Body of pancreas (tissue), 4 donors: Measurements from ENCODE around the gene ZNF454. TPM values are rescaled to one million over a fixed set of nuclear protein-coding genes. Genes with fewer than 3 reads are reported as not detected.

ENCODE experiments used
- ATAC-seq: fragments of 150-250 bp; one replicate; pipeline ENCODE4 v1.9.1; 2016
- DNase-seq, 4 donors: peaks; one replicate each; pipeline ENCODE4 v3.0.0-alpha.2; 2019
- H3K27ac ChIP-seq, 4 donors: fragments of 200-600 bp; sonication (generic); 1 replicate in 3 of 4; 2 replicates in 1 of 4; pipeline versions ENCODE4 v1.5.1 to v1.6.1; 2016 to 2019; ENCODE audit warnings: mild to moderate bottlenecking in 1 of 4, mixed read lengths in 1 of 4, moderate library complexity in 1 of 4
- H3K27me3 ChIP-seq, 2 donors: fragments of 200-600 bp; sonication (generic); one replicate each; pipeline ENCODE4 v1.6.0; 2016; ENCODE audit warnings: mild to moderate bottlenecking in 1 of 2
- H3K36me3 ChIP-seq, 2 donors: fragments of 200-600 bp; sonication (generic); replicated peaks in 1 of 2; 2 replicates each; pipeline ENCODE4 v1.5.1; 2016; ENCODE audit warnings: low read depth in 2 of 2; ENCODE audit not compliant: insufficient read depth in 1 of 2
- H3K4me1 ChIP-seq: fragments of 200-600 bp; sonication (generic); one replicate; pipeline ENCODE4 v1.6.0; 2016
- H3K4me3 ChIP-seq, 2 donors: fragments of 200-600 bp; sonication (generic); 1 replicate in 1 of 2; 2 replicates in 1 of 2; pipeline ENCODE4 v1.5.1; 2016 to 2019
- H3K9me3 ChIP-seq, 3 donors: fragments of 200-600 bp; sonication (generic); 1 replicate in 2 of 3; 2 replicates in 1 of 3; pipeline ENCODE4 v1.5.1; 2016
- POLR2A ChIP-seq, 3 donors: fragments of 450-650 bp; IDR thresholded peaks; one replicate each; pipeline ENCODE4 v1.6.1; 2016; ENCODE audit warnings: antibody characterized with exemption in 3 of 3, mild to moderate bottlenecking in 2 of 3
- WGBS, 2 donors: methylation state at CpG; one replicate each; pipeline ENCODE4 v1.1.5; 2017; 5-methylcytosine and 5-hydroxymethylcytosine counted together
- intact Hi-C: fragments of 100-400 bp; cut with DNase I; formaldehyde crosslinking; loops from one replicate; pipeline ENCODE4 v1.15.1; 2023
- total RNA-seq, 2 donors: library from RNA; depleted of rRNA; stranded (reverse); fragments of >200 nt; gene quantifications; one replicate each; pipeline ENCODE4 v1.1.0, GENCODE V29; 2016
- TF ChIP-seq, protein P1 (sequence below), 7 experiments: fragments of 450-650 bp in 4 of 7; fragments of 200-600 bp in 3 of 7; sonication (generic) in 3 of 7; IDR thresholded peaks; one replicate each; pipeline ENCODE4 v1.5.1; 2016 to 2019; ENCODE audit warnings: antibody characterized with exemption in 7 of 7

Gene ZNF454
- total RNA-seq, 2 donors from 2014 or later: 4.2 to 8.2 TPM

DNA sequence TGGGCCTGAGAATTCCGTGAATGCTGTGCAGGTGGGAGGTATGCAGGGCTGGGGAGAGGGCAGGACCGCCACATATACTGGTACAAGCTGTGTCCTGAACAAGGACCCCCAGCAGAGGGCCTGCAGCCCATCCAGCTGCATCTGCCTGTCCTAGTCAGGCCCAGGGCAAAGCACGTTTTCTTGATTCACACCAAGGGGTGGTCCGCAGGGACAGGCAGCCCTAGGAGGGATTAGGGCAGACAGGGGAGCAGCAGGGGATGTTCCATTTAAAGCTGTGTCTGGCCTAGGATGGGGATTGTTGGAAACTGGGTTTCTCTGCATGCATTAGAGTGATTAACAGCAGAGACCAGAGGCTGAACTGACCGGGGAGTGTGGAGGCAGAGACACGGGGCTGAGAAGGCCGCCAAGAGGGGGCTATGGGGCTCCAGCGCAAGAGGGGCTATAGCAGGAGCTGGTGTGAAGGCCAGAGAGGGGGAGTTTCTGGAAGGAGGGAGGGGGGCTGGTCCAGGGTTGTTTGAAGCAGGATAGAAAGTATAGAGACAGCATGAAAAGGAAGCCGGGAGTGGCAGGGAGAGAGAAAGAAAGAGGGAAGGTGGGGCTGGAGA, 51.4 kb downstream of the ZNF454 start:
- no peaks in the 10 kb centered on the region for H3K36me3 ChIP-seq
- no peak overlapping the region for H3K27ac ChIP-seq
- intact Hi-C loops: no loop called here
- H3K9me3 ChIP-seq: peaks cover 0 to 15% (median 0%) of the 10 kb centered on the region in 3 donors
- H3K4me3 ChIP-seq: no peak overlapping the region
- no peaks in the 10 kb centered on the region for H3K27me3 ChIP-seq
- TF ChIP-seq, protein P1, sequence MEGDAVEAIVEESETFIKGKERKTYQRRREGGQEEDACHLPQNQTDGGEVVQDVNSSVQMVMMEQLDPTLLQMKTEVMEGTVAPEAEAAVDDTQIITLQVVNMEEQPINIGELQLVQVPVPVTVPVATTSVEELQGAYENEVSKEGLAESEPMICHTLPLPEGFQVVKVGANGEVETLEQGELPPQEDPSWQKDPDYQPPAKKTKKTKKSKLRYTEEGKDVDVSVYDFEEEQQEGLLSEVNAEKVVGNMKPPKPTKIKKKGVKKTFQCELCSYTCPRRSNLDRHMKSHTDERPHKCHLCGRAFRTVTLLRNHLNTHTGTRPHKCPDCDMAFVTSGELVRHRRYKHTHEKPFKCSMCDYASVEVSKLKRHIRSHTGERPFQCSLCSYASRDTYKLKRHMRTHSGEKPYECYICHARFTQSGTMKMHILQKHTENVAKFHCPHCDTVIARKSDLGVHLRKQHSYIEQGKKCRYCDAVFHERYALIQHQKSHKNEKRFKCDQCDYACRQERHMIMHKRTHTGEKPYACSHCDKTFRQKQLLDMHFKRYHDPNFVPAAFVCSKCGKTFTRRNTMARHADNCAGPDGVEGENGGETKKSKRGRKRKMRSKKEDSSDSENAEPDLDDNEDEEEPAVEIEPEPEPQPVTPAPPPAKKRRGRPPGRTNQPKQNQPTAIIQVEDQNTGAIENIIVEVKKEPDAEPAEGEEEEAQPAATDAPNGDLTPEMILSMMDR (IDR thresholded peaks at IDR 0.05): no peak
- TF ChIP-seq POLR2A (IDR thresholded peaks at IDR 0.05): no peak
- DNase-seq: no peak
- H3K4me1 ChIP-seq: no peaks in the 10 kb centered on the region
- WGBS, 2 donors: 46 to 61% methylated on average over 8 to 9 of the region's 9 CpGs
- ATAC-seq: no peak

DNA sequence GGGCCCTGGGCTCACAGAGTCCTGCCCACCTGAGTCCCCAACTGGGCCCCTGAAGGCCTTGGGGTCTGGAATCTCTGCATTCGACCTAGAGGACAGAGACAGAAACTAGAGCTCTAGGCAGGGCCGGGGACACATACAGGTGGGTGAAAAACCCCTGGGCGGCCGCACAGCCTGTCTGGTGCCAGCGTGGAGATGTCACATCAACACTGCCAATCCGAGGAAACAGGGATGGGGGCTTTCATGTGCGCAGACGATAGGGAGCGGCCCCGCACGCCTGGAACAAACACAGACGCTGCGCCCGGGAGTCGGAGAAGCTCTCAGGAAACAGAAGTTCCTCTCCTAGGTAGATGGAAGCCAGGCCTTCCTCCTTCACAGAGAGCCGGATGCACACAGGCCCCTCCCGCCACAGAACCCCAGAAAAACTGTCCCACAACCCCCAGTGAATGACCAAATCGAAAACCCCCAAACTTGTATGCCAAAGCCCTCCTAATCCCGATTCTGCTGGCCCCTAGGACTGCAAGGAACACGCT, 52.3 kb downstream of the ZNF454 start:
- Histone ChIP-seq H3K4me1 (no peaks in the 10 kb centered on the region), H3K36me3 (no peaks in the 10 kb centered on the region), H3K27ac (no peak overlapping the region), H3K9me3 (peaks cover 0 to 12% (median 0%) of the 10 kb centered on the region in 3 donors), H3K27me3 (no peaks in the 10 kb centered on the region), H3K4me3 (no peak overlapping the region)
- DNase-seq (no peak), ATAC-seq (no peak)
- 43 to 53% methylated on average over 12 to 20 of the region's 20 CpGs for WGBS, 2 donors
- TF ChIP-seq POLR2A (IDR thresholded peaks at IDR 0.05): no peak
- TF ChIP-seq, protein P1 (IDR thresholded peaks at IDR 0.05): no peak
- intact Hi-C loops: no loop called here

DNA sequence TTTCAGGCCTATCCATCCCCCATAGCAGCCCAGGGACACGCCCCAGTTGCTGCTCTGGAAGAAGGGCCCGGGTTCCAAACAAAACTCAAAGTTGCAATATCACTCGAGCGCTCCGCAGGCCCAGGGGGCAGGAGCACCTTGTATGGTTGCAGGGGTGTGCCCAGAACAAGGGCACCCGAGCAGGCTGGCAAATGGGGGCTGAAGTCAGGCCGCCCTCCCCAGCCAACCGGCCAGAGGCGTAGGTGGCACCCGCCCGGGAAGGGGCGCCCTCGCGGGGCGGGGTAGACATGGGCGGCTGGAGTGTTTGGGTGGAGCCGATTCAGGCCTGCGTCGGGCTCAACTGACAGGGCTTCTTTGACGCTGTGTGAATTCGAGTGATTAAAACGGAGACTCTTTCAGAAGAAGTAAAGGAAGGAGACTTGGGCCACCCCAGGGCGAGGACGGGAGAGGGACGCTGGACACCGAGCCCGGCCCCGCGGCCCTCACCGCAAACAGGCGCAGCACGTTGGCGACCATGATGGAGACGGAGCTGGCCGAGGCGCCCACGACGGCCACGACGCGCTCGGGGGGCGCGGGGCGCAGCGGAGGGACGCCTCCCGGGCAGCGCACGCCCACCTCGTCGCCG, 53.1 kb downstream of the ZNF454 start:
- intact Hi-C loops: no loop called here
- H3K9me3 ChIP-seq: peaks cover 0 to 6% (median 0%) of the 10 kb centered on the region in 3 donors
- H3K4me1 ChIP-seq: no peaks in the 10 kb centered on the region
- no peak overlapping the region for H3K27ac ChIP-seq
- H3K27me3 ChIP-seq: no peaks in the 10 kb centered on the region
- WGBS, 2 donors: 18 to 26% methylated on average over 20 to 51 of the region's 53 CpGs
- TF ChIP-seq, protein P1 (IDR thresholded peaks at IDR 0.05): no peak
- no peak for TF ChIP-seq POLR2A (IDR thresholded peaks at IDR 0.05)
- no peak for DNase-seq
- no peak overlapping the region for H3K4me3 ChIP-seq
- no peak for ATAC-seq
- no peaks in the 10 kb centered on the region for H3K36me3 ChIP-seq

DNA sequence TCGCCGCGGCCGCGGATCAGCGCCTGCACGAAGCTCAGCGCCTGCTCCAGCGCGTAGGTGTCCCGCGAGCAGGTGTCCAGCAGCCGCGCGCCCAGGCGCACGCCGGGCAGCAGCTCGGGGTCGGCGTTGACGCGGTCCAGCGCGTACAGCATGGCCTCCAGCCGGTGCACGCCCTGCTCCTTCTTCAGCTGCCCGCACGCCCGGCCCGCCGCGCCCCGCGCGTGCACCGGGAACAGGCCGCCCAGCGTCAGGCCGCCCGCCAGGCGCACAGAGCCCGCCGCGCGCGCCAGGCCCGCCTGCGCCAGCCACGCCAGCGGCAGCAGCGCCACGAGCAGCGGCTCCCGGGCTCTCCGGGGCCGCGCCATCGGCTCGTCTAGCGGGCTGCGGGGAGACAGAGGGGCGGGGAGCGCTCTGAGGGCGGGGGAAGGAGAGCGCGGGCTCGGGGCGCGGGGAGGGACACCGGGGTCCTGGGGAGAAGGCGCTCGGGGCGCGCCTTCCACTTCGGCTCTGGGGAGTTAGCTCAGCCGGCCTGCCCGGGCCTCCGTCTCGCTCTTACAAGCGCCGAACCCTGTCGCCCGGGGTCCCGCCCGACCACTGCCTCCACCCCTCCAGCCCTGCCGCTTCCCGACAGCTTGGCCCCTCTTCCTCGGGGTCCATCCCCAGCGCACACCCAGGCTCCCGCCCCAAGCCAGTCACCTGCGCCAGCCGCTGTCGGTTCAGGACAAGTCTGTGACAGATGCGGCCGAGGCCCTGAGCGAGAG, 53.8 kb downstream of the ZNF454 start, which contains the start of gene GRM6:
TSS of gene GRM6 (minus strand) at position 741 of the 761 bp plus-strand sequence. CDS start at position 365, 376 bp downstream.
- TF ChIP-seq POLR2A (IDR thresholded peaks at IDR 0.05): no peak
- TF ChIP-seq, protein P1 (IDR thresholded peaks at IDR 0.05): no peak
- Histone ChIP-seq H3K4me3 (no peak within 1 kb of the TSS), H3K9me3 (no peaks in the 10 kb centered on the region), H3K27ac (no peak within 1 kb of the TSS), H3K36me3 (no peaks in the 10 kb centered on the region), H3K27me3 (no peaks in the 10 kb centered on the region), H3K4me1 (no peaks in the 10 kb centered on the region)
- intact Hi-C loops: no loop called here
- 2% methylated on average over 90 of the region's 97 CpGs; no CpG with 5 or more reads in 1 of the 2 donors for WGBS, 2 donors
- DNase-seq (no peak), ATAC-seq (no peak)
